ENCODE data around the gene USP8. TPM values are rescaled to one million over a fixed set of nuclear protein-coding genes. Genes with fewer than 3 reads are reported as not detected.

USP8 gene
- total RNA-seq, 1 donor: 61.2 TPM

- TF ChIP-seq CTCF (IDR thresholded peaks at IDR 0.05; ENCODE audit: extremely low read depth, low read depth, low read length): no peak
- H2AFZ ChIP-seq (ENCODE audit: low read length): no peak overlapping the region
- no peak overlapping the region for H3K4me2 ChIP-seq (ENCODE audit: insufficient read depth, low read length)
- H3K36me3 ChIP-seq (ENCODE audit: insufficient read depth, low read length): no peaks in the 10 kb centered on the region
- no peak for DNase-seq (ENCODE audit: insufficient read length, low spot score, missing footprints)
- no peaks in the 10 kb centered on the region for H3K9me3 ChIP-seq (ENCODE audit: low read depth, low read length)
- no peak overlapping the region for H3K27ac ChIP-seq (ENCODE audit: low read depth, low read length)
- H4K20me1 ChIP-seq (ENCODE audit: insufficient read depth, low read length): no peaks in the 10 kb centered on the region
- no peaks in the 10 kb centered on the region for H3K4me1 ChIP-seq (ENCODE audit: insufficient read depth, low read length)
- no peak overlapping the region for H3K4me3 ChIP-seq (ENCODE audit: insufficient read depth, low read length)
- no peaks in the 10 kb centered on the region for H3K79me2 ChIP-seq (ENCODE audit: insufficient read depth, low read length)
- H3K27me3 ChIP-seq (ENCODE audit: insufficient read depth, low read length): no peaks in the 10 kb centered on the region
Observed at GRCh38 chr15:50531163-50531562, 107.0 kb downstream of the USP8 start.

DNA sequence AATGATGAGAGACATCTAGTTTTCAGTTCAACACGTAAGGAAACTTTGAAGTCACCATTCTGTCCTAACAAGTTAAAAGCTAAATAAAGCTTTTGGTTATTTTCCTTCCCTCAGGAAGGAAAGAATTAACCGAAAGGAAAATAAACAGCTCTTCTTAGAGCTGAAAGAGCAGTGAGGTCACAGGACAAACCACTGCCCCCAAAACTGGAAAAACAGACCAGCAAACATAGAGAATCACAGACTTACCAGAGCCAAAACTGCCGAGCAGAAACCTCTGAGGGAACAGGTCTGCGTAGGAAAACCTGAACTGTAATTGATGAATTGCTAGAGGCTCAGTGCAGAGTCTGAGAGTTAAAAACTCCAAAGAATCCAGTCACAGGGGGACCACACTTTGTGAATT lies 107.6 kb downstream of the USP8 start:
- Histone ChIP-seq H3K4me2 (ENCODE audit: insufficient read depth, low read length) (peak overlapping the region; percentile 72), H2AFZ (ENCODE audit: low read length) (peak overlapping the region; percentile 89), H3K9me3 (ENCODE audit: low read depth, low read length) (no peaks in the 10 kb centered on the region), H3K36me3 (ENCODE audit: insufficient read depth, low read length) (no peaks in the 10 kb centered on the region), H3K79me2 (ENCODE audit: insufficient read depth, low read length) (no peaks in the 10 kb centered on the region), H3K27me3 (ENCODE audit: insufficient read depth, low read length) (no peaks in the 10 kb centered on the region), H3K27ac (ENCODE audit: low read depth, low read length) (no peak overlapping the region), H3K4me3 (ENCODE audit: insufficient read depth, low read length) (peak overlapping the region; percentile 45), H4K20me1 (ENCODE audit: insufficient read depth, low read length) (no peaks in the 10 kb centered on the region), H3K4me1 (ENCODE audit: insufficient read depth, low read length) (no peaks in the 10 kb centered on the region)
- TF ChIP-seq CTCF (IDR thresholded peaks at IDR 0.05; ENCODE audit: extremely low read depth, low read depth, low read length): no peak
- no peak for DNase-seq (ENCODE audit: insufficient read length, low spot score, missing footprints)

DNA sequence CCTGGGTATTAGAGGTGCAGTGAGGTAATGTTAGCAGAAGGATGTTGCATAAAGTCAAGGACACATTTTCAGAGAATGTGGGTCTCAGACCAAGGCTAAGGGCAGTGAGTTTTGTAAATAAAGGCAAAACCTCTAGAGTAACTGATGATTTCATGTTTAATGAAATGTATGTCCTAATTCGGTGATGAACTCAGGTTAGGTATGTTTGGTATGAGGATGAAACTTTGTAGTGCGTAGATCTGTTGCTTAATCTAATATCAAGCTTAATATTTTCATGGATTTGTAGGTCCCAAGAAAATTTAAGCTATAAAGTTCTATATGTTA lies 118.6 kb downstream of the USP8 start:
- no peak for DNase-seq (ENCODE audit: insufficient read length, low spot score, missing footprints)
- Histone ChIP-seq H4K20me1 (ENCODE audit: insufficient read depth, low read length) (no peaks in the 10 kb centered on the region), H2AFZ (ENCODE audit: low read length) (no peak overlapping the region), H3K79me2 (ENCODE audit: insufficient read depth, low read length) (no peaks in the 10 kb centered on the region), H3K9me3 (ENCODE audit: low read depth, low read length) (no peaks in the 10 kb centered on the region), H3K36me3 (ENCODE audit: insufficient read depth, low read length) (no peaks in the 10 kb centered on the region), H3K27me3 (ENCODE audit: insufficient read depth, low read length) (no peaks in the 10 kb centered on the region), H3K27ac (ENCODE audit: low read depth, low read length) (no peak overlapping the region), H3K4me3 (ENCODE audit: insufficient read depth, low read length) (no peak overlapping the region), H3K4me2 (ENCODE audit: insufficient read depth, low read length) (peak overlapping the region; percentile 46), H3K4me1 (ENCODE audit: insufficient read depth, low read length) (peaks cover 10% of the 10 kb centered on the region)
- no peak for TF ChIP-seq CTCF (IDR thresholded peaks at IDR 0.05; ENCODE audit: extremely low read depth, low read depth, low read length)

GRCh38 chr15:50543556-50543955 lies 119.4 kb downstream of the USP8 start:
- Histone ChIP-seq H4K20me1 (ENCODE audit: insufficient read depth, low read length) (no peaks in the 10 kb centered on the region), H3K27ac (ENCODE audit: low read depth, low read length) (no peak overlapping the region), H3K79me2 (ENCODE audit: insufficient read depth, low read length) (no peaks in the 10 kb centered on the region), H3K4me3 (ENCODE audit: insufficient read depth, low read length) (no peak overlapping the region), H3K4me1 (ENCODE audit: insufficient read depth, low read length) (peaks cover 10% of the 10 kb centered on the region), H3K4me2 (ENCODE audit: insufficient read depth, low read length) (no peak overlapping the region), H3K27me3 (ENCODE audit: insufficient read depth, low read length) (no peaks in the 10 kb centered on the region), H2AFZ (ENCODE audit: low read length) (no peak overlapping the region), H3K36me3 (ENCODE audit: insufficient read depth, low read length) (no peaks in the 10 kb centered on the region), H3K9me3 (ENCODE audit: low read depth, low read length) (no peaks in the 10 kb centered on the region)
- TF ChIP-seq CTCF (IDR thresholded peaks at IDR 0.05; ENCODE audit: extremely low read depth, low read depth, low read length): no peak
- DNase-seq (ENCODE audit: insufficient read length, low spot score, missing footprints): no peak
